Stimulated activated CD4-positive, alpha-beta T cell treated with anti-CD3 and anti-CD28 coated beads, Interleukin-2, amount 100 ng/mL, for 4 hours (primary cell): Measurements from ENCODE around the gene GABRD.

Experiments used
- DNase-seq: peaks from one replicate; pipeline ENCODE4 v3.0.0-alpha.2; 2020; ENCODE audit warnings: low read depth

Gene GABRD

GRCh38 chr1:2078170-2078569 lies 59.0 kb downstream of the GABRD start:
- DNase-seq: no peak

- no peak for DNase-seq
Observed at GRCh38 chr1:2079396-2080085, 60.4 kb downstream of the GABRD start.

- no peak for DNase-seq
Observed at GRCh38 chr1:2080140-2080539, 61.0 kb downstream of the GABRD start.
